GM23338 (cell line): ENCODE results near the gene WDR53. TPM values are rescaled to one million over a fixed set of nuclear protein-coding genes. Genes with fewer than 3 reads are reported as not detected.
"Not testable (repeated sequence)": the region's sequence is repeated elsewhere in the genome, so short reads cannot be mapped to it uniquely, and the experiment has no call there.

ENCODE experiments used
- ATAC-seq: fragments of 200-7000 bp; cut with Tn5 transposase; 3 replicates; pipeline ENCODE4 v1.9.1; 2020
- DNase-seq: peaks from one replicate; pipeline ENCODE4 v3.0.0-alpha.2; 2015; ENCODE audit warnings: low spot score
- H2AFZ ChIP-seq: fragments of 200-600 bp; sonication (generic); 2 replicates; pipeline ENCODE4 v1.8.0; 2016; ENCODE audit warnings: antibody characterized with exemption, mild to moderate bottlenecking, moderate library complexity
- H3F3A ChIP-seq: fragments of 200-600 bp; sonication (generic); replicated peaks from 2 replicates; pipeline ENCODE4 v1.8.0; 2017; ENCODE audit warnings: antibody characterized with exemption, mixed run types, low read depth
- H3K27ac ChIP-seq: fragments of 200-600 bp; sonication (generic); 2 replicates; pipeline ENCODE4 v1.6.1; 2016; ENCODE audit warnings: low read depth
- H3K27me3 ChIP-seq: fragments of 200-600 bp; sonication (generic); 2 replicates; pipeline ENCODE4 v1.8.0; 2016; ENCODE audit warnings: mild to moderate bottlenecking, mixed run types, moderate library complexity; ENCODE audit not compliant: insufficient read depth
- H3K36me3 ChIP-seq: fragments of 200-600 bp; sonication (generic); 2 replicates; pipeline ENCODE4 v1.8.0; 2016; ENCODE audit warnings: mild to moderate bottlenecking; ENCODE audit not compliant: insufficient read depth
- H3K4me1 ChIP-seq: fragments of 200-600 bp; sonication (generic); 2 replicates; pipeline ENCODE4 v1.8.0; 2016; ENCODE audit warnings: mild to moderate bottlenecking, moderate library complexity; ENCODE audit not compliant: insufficient read depth
- H3K4me2 ChIP-seq: fragments of 200-600 bp; sonication (generic); 2 replicates; pipeline ENCODE4 v1.7.1; 2017; ENCODE audit warnings: mixed run types
- H3K4me3 ChIP-seq: fragments of 200-600 bp; sonication (generic); 2 replicates; pipeline ENCODE4 v1.6.1; 2016; ENCODE audit warnings: mixed run types
- H3K79me2 ChIP-seq: fragments of 200-600 bp; sonication (generic); replicated peaks from 2 replicates; pipeline ENCODE4 v1.8.0; 2017; ENCODE audit warnings: mild to moderate bottlenecking; ENCODE audit not compliant: insufficient read depth
- H3K9me2 ChIP-seq: fragments of 200-600 bp; sonication (generic); 2 replicates; pipeline ENCODE4 v1.8.0; 2017; ENCODE audit not compliant: insufficient read depth
- H4K20me1 ChIP-seq: fragments of 200-600 bp; sonication (generic); replicated peaks from 2 replicates; pipeline ENCODE4 v1.8.0; 2017; ENCODE audit warnings: mild to moderate bottlenecking; ENCODE audit not compliant: insufficient read depth
- H3K27ac Mint-ChIP-seq: 2 replicates; pipeline ENCODE4 v1.8.0; 2020; ENCODE audit warnings: inconsistent platforms, mild to moderate bottlenecking, moderate library complexity, mixed read lengths
- H3K27me3 Mint-ChIP-seq: 3 replicates; pipeline ENCODE4 v1.8.0; 2022; ENCODE audit warnings: low read depth, mild to moderate bottlenecking, moderate library complexity, mixed read lengths, inconsistent platforms; ENCODE audit not compliant: insufficient read depth, poor library complexity
- H3K36me3 Mint-ChIP-seq: 3 replicates; pipeline ENCODE4 v1.8.0; 2021; ENCODE audit warnings: low read depth, mild to moderate bottlenecking, inconsistent platforms, moderate library complexity, mixed read lengths
- H3K4me1 Mint-ChIP-seq: 3 replicates; pipeline ENCODE4 v1.8.0; 2020; ENCODE audit warnings: mild to moderate bottlenecking, inconsistent platforms, mixed read lengths
- H3K4me3 Mint-ChIP-seq: 3 replicates; pipeline ENCODE4 v1.8.0; 2021; ENCODE audit warnings: moderate library complexity, mild to moderate bottlenecking, inconsistent platforms, mixed read lengths
- H3K9me3 Mint-ChIP-seq: 3 replicates; pipeline ENCODE4 v1.8.0; 2020; ENCODE audit warnings: moderate library complexity, mild to moderate bottlenecking, inconsistent platforms, mixed read lengths
- CREB1 ChIP-seq: fragments of 250-450 bp; sonication (Bioruptor Pico); IDR thresholded peaks from 2 replicates; pipeline ENCODE4 v1.5.0; 2020; ENCODE audit warnings: low read depth, mild to moderate bottlenecking, moderate library complexity
- EZH2 ChIP-seq: fragments of 200-600 bp; sonication (generic); IDR thresholded peaks from one replicate; pipeline ENCODE4 v1.8.0; 2017; ENCODE audit warnings: antibody characterized with exemption, mild to moderate bottlenecking, low read depth; ENCODE audit not compliant: unreplicated experiment
- STAT1 ChIP-seq: IDR thresholded peaks from one replicate; pipeline ENCODE4 v1.6.1; 2016; ENCODE audit warnings: antibody characterized with exemption; ENCODE audit not compliant: unreplicated experiment
- ZNF114 ChIP-seq: fragments of 250-450 bp; sonication (Bioruptor Pico); IDR thresholded peaks from 2 replicates; pipeline ENCODE4 v1.5.0; 2020; ENCODE audit warnings: mild to moderate bottlenecking, moderate library complexity
- ZNF331 ChIP-seq: fragments of 250-450 bp; sonication (Bioruptor Pico); IDR thresholded peaks from 2 replicates; pipeline ENCODE4 v1.5.0; 2020; ENCODE audit warnings: low read depth, mild to moderate bottlenecking, moderate library complexity
- ZNF462 ChIP-seq: fragments of 250-450 bp; sonication (Bioruptor Pico); IDR thresholded peaks from 2 replicates; pipeline ENCODE4 v1.5.0; 2020; ENCODE audit warnings: mild to moderate bottlenecking, moderate library complexity
- polyA plus RNA-seq: library from polyadenylated mRNA; unstranded; fragments of >200 nt; fragmentation: Nextera tagmentation; extraction: Ambion mirVana; gene quantifications from 2 replicates; pipeline ENCODE4 v1.2.1, GENCODE V29; 2016
- total RNA-seq: library from RNA; depleted of rRNA; stranded (reverse); fragments of >200 nt; shearing (Covaris generic); gene quantifications from 2 replicates; pipeline ENCODE4 v1.2.3, GENCODE V29; 2014
- TF ChIP-seq, protein P1 (sequence below): IDR thresholded peaks from one replicate; pipeline ENCODE4 v1.6.1; 2018; ENCODE audit warnings: antibody characterized with exemption; ENCODE audit not compliant: unreplicated experiment

The WDR53 gene
- total and polyA plus RNA-seq, 2 experiments from 2014 or later, result 6.8 to 29.7 TPM

DNA sequence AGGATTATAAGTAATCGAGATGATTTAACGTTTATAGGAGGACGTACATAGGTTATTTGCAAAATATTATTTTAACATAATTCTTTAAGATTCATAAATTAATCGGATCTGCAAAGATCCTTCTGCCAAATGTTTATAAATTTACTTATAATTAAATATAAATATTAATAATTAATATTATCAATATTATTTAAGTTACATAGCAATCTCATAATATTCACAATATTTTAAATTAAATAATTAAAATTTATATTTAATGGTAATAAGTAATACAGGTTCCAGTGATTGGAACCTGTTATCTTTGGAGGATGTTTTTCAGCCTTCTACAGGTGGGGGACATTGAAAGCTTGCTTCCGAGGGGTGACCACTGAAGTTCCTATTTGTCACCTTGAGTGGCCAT, 16.1 kb downstream of the WDR53 start (continued):
- TF ChIP-seq ZNF462 (CRISPR knock-in tag) (no peak), ZNF331 (no peak), EZH2 (no peak), CREB1 (CRISPR knock-in tag) (no peak), ZNF114 (CRISPR knock-in tag) (no peak), STAT1 (no peak)
- TF ChIP-seq, protein P1, sequence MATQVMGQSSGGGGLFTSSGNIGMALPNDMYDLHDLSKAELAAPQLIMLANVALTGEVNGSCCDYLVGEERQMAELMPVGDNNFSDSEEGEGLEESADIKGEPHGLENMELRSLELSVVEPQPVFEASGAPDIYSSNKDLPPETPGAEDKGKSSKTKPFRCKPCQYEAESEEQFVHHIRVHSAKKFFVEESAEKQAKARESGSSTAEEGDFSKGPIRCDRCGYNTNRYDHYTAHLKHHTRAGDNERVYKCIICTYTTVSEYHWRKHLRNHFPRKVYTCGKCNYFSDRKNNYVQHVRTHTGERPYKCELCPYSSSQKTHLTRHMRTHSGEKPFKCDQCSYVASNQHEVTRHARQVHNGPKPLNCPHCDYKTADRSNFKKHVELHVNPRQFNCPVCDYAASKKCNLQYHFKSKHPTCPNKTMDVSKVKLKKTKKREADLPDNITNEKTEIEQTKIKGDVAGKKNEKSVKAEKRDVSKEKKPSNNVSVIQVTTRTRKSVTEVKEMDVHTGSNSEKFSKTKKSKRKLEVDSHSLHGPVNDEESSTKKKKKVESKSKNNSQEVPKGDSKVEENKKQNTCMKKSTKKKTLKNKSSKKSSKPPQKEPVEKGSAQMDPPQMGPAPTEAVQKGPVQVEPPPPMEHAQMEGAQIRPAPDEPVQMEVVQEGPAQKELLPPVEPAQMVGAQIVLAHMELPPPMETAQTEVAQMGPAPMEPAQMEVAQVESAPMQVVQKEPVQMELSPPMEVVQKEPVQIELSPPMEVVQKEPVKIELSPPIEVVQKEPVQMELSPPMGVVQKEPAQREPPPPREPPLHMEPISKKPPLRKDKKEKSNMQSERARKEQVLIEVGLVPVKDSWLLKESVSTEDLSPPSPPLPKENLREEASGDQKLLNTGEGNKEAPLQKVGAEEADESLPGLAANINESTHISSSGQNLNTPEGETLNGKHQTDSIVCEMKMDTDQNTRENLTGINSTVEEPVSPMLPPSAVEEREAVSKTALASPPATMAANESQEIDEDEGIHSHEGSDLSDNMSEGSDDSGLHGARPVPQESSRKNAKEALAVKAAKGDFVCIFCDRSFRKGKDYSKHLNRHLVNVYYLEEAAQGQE, result no peak

- H3K9me3 Mint-ChIP-seq, result peaks cover 44% of the 10 kb centered on the region
- not testable (repeated sequence) for H4K20me1 ChIP-seq, H3K4me1 Mint-ChIP-seq, H2AFZ ChIP-seq, ATAC-seq, H3K4me3 Mint-ChIP-seq, H3K79me2 ChIP-seq, DNase-seq, H3K27me3 ChIP-seq, H3K4me2 ChIP-seq, H3F3A ChIP-seq, H3K9me2 ChIP-seq, H3K4me3 ChIP-seq, H3K27ac ChIP-seq, H3K36me3 ChIP-seq, H3K4me1 ChIP-seq, H3K27ac Mint-ChIP-seq, H3K27me3 Mint-ChIP-seq
- H3K36me3 Mint-ChIP-seq, result peaks cover 18% of the 10 kb centered on the region
These were observed 18.2 kb downstream of the WDR53 start for GRCh38 chr3:196550172-196550571.

GRCh38 chr3:196549312-196549711, 19.0 kb downstream of the WDR53 start:
- not testable (repeated sequence) for H3K9me2 ChIP-seq, H3F3A ChIP-seq, H3K27ac Mint-ChIP-seq, H3K4me1 ChIP-seq, H3K4me3 ChIP-seq, H3K79me2 ChIP-seq, H3K4me2 ChIP-seq, H4K20me1 ChIP-seq, H3K4me1 Mint-ChIP-seq, H3K4me3 Mint-ChIP-seq, H3K27ac ChIP-seq, H3K36me3 ChIP-seq, H2AFZ ChIP-seq, ATAC-seq, DNase-seq, H3K27me3 Mint-ChIP-seq, H3K27me3 ChIP-seq
- Mint-ChIP-seq H3K36me3 (peaks cover 18% of the 10 kb centered on the region), H3K9me3 (peaks cover 50% of the 10 kb centered on the region)
